Gastrocnemius medialis (tissue), 4 donors: ENCODE measurements around the gene MS4A14. TPM values are rescaled to one million over a fixed set of nuclear protein-coding genes. Genes with fewer than 3 reads are reported as not detected.
A peak's percentile ranks its signal among the peaks of the same experiment; 100 is the strongest.
"Not testable (repeated sequence)": the region's sequence is repeated elsewhere in the genome, so short reads cannot be mapped to it uniquely, and the experiment has no call there.

Experiments used
- ATAC-seq, 2 donors: fragments of 150-250 bp; one replicate each; pipeline ENCODE4 v1.9.1; 2016
- DNase-seq, 2 donors: peaks; one replicate each; pipeline ENCODE4 v3.0.0-alpha.2; 2019
- H3K27ac ChIP-seq, 4 donors: fragments of 200-600 bp; sonication (generic); 1 replicate in 1 of 4; 2 replicates in 3 of 4; pipeline ENCODE4 v1.5.1; 2016 to 2018; ENCODE audit warnings: mild to moderate bottlenecking in 2 of 4, moderate library complexity in 1 of 4
- H3K27me3 ChIP-seq, 3 donors: fragments of 200-600 bp; sonication (generic) in 2 of 3; 1 replicate in 1 of 3; 2 replicates in 2 of 3; pipeline versions ENCODE4 v1.5.1 to v1.6.0; 2016 to 2019; ENCODE audit warnings: mild to moderate bottlenecking in 1 of 3, moderate library complexity in 1 of 3
- H3K36me3 ChIP-seq, 2 donors: fragments of 200-600 bp; sonication (generic) in 1 of 2; one replicate each; pipeline ENCODE4 v1.5.1; 2017 to 2018
- H3K4me1 ChIP-seq, 2 donors: fragments of 200-600 bp; sonication (generic) in 1 of 2; one replicate each; pipeline ENCODE4 v1.5.1; 2016 to 2017; ENCODE audit warnings: mild to moderate bottlenecking in 2 of 2
- H3K4me3 ChIP-seq, 4 donors: fragments of 200-600 bp; sonication (generic) in 3 of 4; 1 replicate in 1 of 4; 2 replicates in 3 of 4; pipeline ENCODE4 v1.5.1; 2016 to 2019; ENCODE audit warnings: mild to moderate bottlenecking in 2 of 4
- H3K9me3 ChIP-seq, 3 donors: fragments of 200-600 bp; sonication (generic) in 2 of 3; 1 replicate in 1 of 3; 2 replicates in 2 of 3; pipeline ENCODE4 v1.5.1; 2016 to 2019
- CTCF ChIP-seq, 5 experiments: fragments of 450-650 bp in 3 of 5; fragments of 200-600 bp in 2 of 5; sonication (generic) in 2 of 5; IDR thresholded peaks in 4 of 5; conservative IDR thresholded peaks in 1 of 5; 1 replicate in 4 of 5; 2 replicates in 1 of 5; pipeline ENCODE4 v1.5.1; 2016 to 2019; ENCODE audit warnings: antibody characterized with exemption in 5 of 5, mild to moderate bottlenecking in 3 of 5, moderate library complexity in 3 of 5
- POLR2A ChIP-seq, 2 donors: fragments of 450-650 bp; IDR thresholded peaks; one replicate each; pipeline ENCODE4 v1.6.1; 2017; ENCODE audit warnings: antibody characterized with exemption in 2 of 2, mild to moderate bottlenecking in 2 of 2, moderate library complexity in 2 of 2
- in situ Hi-C, 4 donors: fragments of 200-750 bp; cut with MboI; loops; one replicate each; pipeline versions ENCODE4 v1.15.0 to v1.8.0; 2017; ENCODE audit warnings: low sequenced_read_pairs in 4 of 4
- intact Hi-C: fragments of 100-400 bp; cut with DNase I; formaldehyde crosslinking; loops from one replicate; pipeline ENCODE4 v1.15.1; 2023; ENCODE audit warnings: low total_unique reads
- total RNA-seq, 4 donors: library from RNA; depleted of rRNA; stranded (reverse); fragments of >200 nt; gene quantifications; one replicate each; pipeline versions ENCODE4 v1.1.0 to v1.2.3, GENCODE V29; 2016

Gene MS4A14
- total RNA-seq, 4 donors from 2014 or later = 0.10 to 0.56 (median 0.27) TPM

- Histone ChIP-seq H3K36me3 (no peaks in the 10 kb centered on the region), H3K4me1 (no peaks in the 10 kb centered on the region), H3K9me3 (no peaks in the 10 kb centered on the region), H3K27ac (no peak overlapping the region), H3K27me3 (no peaks in the 10 kb centered on the region), H3K4me3 (no peak overlapping the region)
- no peak for DNase-seq
- in situ Hi-C loops (loop anchor here in 1 of 4 donors (25.0 kb wide), 1 partner anchor 255 kb away; no protein-coding TSS in a partner anchor), intact Hi-C loops (no loop called here)
- TF ChIP-seq POLR2A (IDR thresholded peaks at IDR 0.05) (no peak), CTCF (IDR thresholded peaks at IDR 0.05 in 4 of 5, conservative IDR thresholded peaks at IDR 0.05 in 1 of 5) (no peak)
- ATAC-seq = no peak
These were observed 38.5 kb upstream of the MS4A14 start for GRCh38 chr11:60357771-60358170.

GRCh38 chr11:60360621-60361020 is 35.6 kb upstream of the MS4A14 start:
- no peak for TF ChIP-seq POLR2A (IDR thresholded peaks at IDR 0.05)
- TF ChIP-seq CTCF (IDR thresholded peaks at IDR 0.05 in 4 of 5, conservative IDR thresholded peaks at IDR 0.05 in 1 of 5) = no peak
- in situ Hi-C loops = loop anchor here in 1 of 4 donors (25.0 kb wide), 1 partner anchor 252 kb away; no protein-coding TSS in a partner anchor
- no peaks in the 10 kb centered on the region for H3K9me3 ChIP-seq
- H3K36me3 ChIP-seq = no peaks in the 10 kb centered on the region
- no peak overlapping the region for H3K4me3 ChIP-seq
- intact Hi-C loops = loop anchor here (10.0 kb wide), 1 partner anchor 254 kb away; no protein-coding TSS in a partner anchor
- H3K27ac ChIP-seq = no peak overlapping the region
- DNase-seq = no peak
- H3K4me1 ChIP-seq = no peaks in the 10 kb centered on the region
- H3K27me3 ChIP-seq = no peaks in the 10 kb centered on the region
- ATAC-seq = no peak

GRCh38 chr11:60362241-60362640 is 34.0 kb upstream of the MS4A14 start:
- in situ Hi-C loops = loop anchor here in 1 of 4 donors (25.0 kb wide), 1 partner anchor 250 kb away; no protein-coding TSS in a partner anchor
- ATAC-seq (no peak), DNase-seq (no peak)
- H3K9me3 ChIP-seq = no peaks in the 10 kb centered on the region
- H3K4me3 ChIP-seq = no peak overlapping the region
- no peak overlapping the region for H3K27ac ChIP-seq
- no peaks in the 10 kb centered on the region for H3K27me3 ChIP-seq
- no peak for TF ChIP-seq CTCF (IDR thresholded peaks at IDR 0.05 in 4 of 5, conservative IDR thresholded peaks at IDR 0.05 in 1 of 5)
- TF ChIP-seq POLR2A (IDR thresholded peaks at IDR 0.05) = no peak
- intact Hi-C loops = loop anchor here (10.0 kb wide), 1 partner anchor 253 kb away; no protein-coding TSS in a partner anchor
- no peaks in the 10 kb centered on the region for H3K36me3 ChIP-seq
- no peaks in the 10 kb centered on the region for H3K4me1 ChIP-seq

- Histone ChIP-seq H3K27ac (no peak overlapping the region), H3K4me3 (no peak overlapping the region), H3K36me3 (no peaks in the 10 kb centered on the region), H3K4me1 (no peaks in the 10 kb centered on the region), H3K27me3 (no peaks in the 10 kb centered on the region), H3K9me3 (no peaks in the 10 kb centered on the region)
- peak in 1 of 2 donors; percentile 51 for ATAC-seq
- intact Hi-C loops = loop anchor here (10.0 kb wide), 1 partner anchor 251 kb away; no protein-coding TSS in a partner anchor
- in situ Hi-C loops = loop anchor here in 1 of 4 donors (25.0 kb wide), 1 partner anchor 248 kb away; no protein-coding TSS in a partner anchor
- TF ChIP-seq POLR2A (IDR thresholded peaks at IDR 0.05) (no peak), CTCF (IDR thresholded peaks at IDR 0.05 in 4 of 5, conservative IDR thresholded peaks at IDR 0.05 in 1 of 5) (peak in 2 of 5 experiments; percentile 50 to 57)
- DNase-seq = peak; percentile 11 to 18
These were observed 32.5 kb upstream of the MS4A14 start for GRCh38 chr11:60363542-60364470.

GRCh38 chr11:60366262-60366904 is 29.9 kb upstream of the MS4A14 start:
- in situ Hi-C loops = loop anchor here in 1 of 4 donors (25.0 kb wide), 1 partner anchor 246 kb away; no protein-coding TSS in a partner anchor
- DNase-seq, ATAC-seq, H3K27me3 ChIP-seq, H3K4me1 ChIP-seq, H3K9me3 ChIP-seq, H3K27ac ChIP-seq, H3K4me3 ChIP-seq, H3K36me3 ChIP-seq: not testable (repeated sequence)
- intact Hi-C loops = loop anchor here (10.0 kb wide), 1 partner anchor 248 kb away; no protein-coding TSS in a partner anchor
